ENCODE data around the gene C2orf15. TPM values are rescaled to one million over a fixed set of nuclear protein-coding genes. Genes with fewer than 3 reads are reported as not detected.
"Not testable (repeated sequence)": the region's sequence is repeated elsewhere in the genome, so short reads cannot be mapped to it uniquely, and the experiment has no call there.

The C2orf15 gene
- total and polyA plus RNA-seq, 2 donors (not counting 1 experiment from before 2014, with no cell fraction given) = 1.0 to 1.1 TPM

- H3K9me3 ChIP-seq (ENCODE audit: control extremely low read depth in 1 of 3, control insufficient read depth in 2 of 3, insufficient read depth in 1 of 3, low read length in 2 of 3); H3K27me3 Mint-ChIP-seq; ATAC-seq (ENCODE audit: low read depth); H3K9me3 Mint-ChIP-seq (ENCODE audit: insufficient read depth); H3K9ac ChIP-seq (ENCODE audit: low read length); DNase-seq; intact Hi-C loops (cut with micrococcal nuclease); H3K27ac Mint-ChIP-seq; H3K27ac ChIP-seq (ENCODE audit: low read length in 2 of 2); H4K20me1 ChIP-seq (ENCODE audit: control insufficient read depth, insufficient read depth, low read length, poor library complexity, severe bottlenecking); POLR2A ChIA-PET; H3K4me3 Mint-ChIP-seq; H3K27me3 ChIP-seq (replicated peaks in 1 of 4; ENCODE audit: control extremely low read depth in 1 of 4, control insufficient read depth in 3 of 4, insufficient read depth in 4 of 4, low read length in 3 of 4); H3K4me3 ChIP-seq (ENCODE audit: control extremely low read depth in 1 of 5, extremely low read depth in 1 of 5, insufficient read depth in 1 of 5, low read depth in 2 of 5, low read length in 4 of 5); H3K4me1 ChIP-seq (ENCODE audit: control insufficient read depth in 2 of 2, insufficient read depth in 2 of 2, low read length in 2 of 2); H3K4me2 ChIP-seq (replicated peaks; ENCODE audit: low read depth, low read length, poor library complexity, severe bottlenecking); H3K36me3 ChIP-seq (replicated peaks in 1 of 2; ENCODE audit: control extremely low read depth in 1 of 2, control insufficient read depth in 1 of 2, extremely low read depth in 1 of 2, insufficient read depth in 2 of 2, low read length in 1 of 2); H2AFZ ChIP-seq (ENCODE audit: insufficient read depth, low read depth, low read length, poor library complexity, severe bottlenecking); H3K4me1 Mint-ChIP-seq: not testable (repeated sequence)
- H3K79me2 ChIP-seq (ENCODE audit: control insufficient read depth, insufficient read depth, low read length) = peaks cover 13% of the 10 kb centered on the region
- CTCF ChIA-PET = interaction anchor here (1.0 kb wide), 1 partner anchor 202 kb away, joined by 3 read pairs; the partner anchor contains the start of gene EIF5B
- 100% methylated on average over 2 of the region's 2 CpGs for WGBS (ENCODE audit: insufficient coverage)
Measured at GRCh38 chr2:99135044-99135556, 6.4 kb upstream of the C2orf15 start.

GRCh38 chr2:99139003-99139402 lies 2.5 kb upstream of the C2orf15 start:
- POLR2A ChIA-PET = no interaction called here
- H3K27ac ChIP-seq (ENCODE audit: low read length in 2 of 2) = no peak overlapping the region
- Mint-ChIP-seq H3K4me1 (peaks cover 25% of the 10 kb centered on the region), H3K27me3 (no peaks in the 10 kb centered on the region), H3K4me3 (no peak overlapping the region), H3K27ac (no peak overlapping the region), H3K9me3 (ENCODE audit: insufficient read depth) (peaks cover 2% of the 10 kb centered on the region)
- H3K79me2 ChIP-seq (ENCODE audit: control insufficient read depth, insufficient read depth, low read length) = peaks cover 18% of the 10 kb centered on the region
- H3K9me3 ChIP-seq (ENCODE audit: control extremely low read depth in 1 of 3, control insufficient read depth in 2 of 3, insufficient read depth in 1 of 3, low read length in 2 of 3) = peaks cover 0 to 6% (median 1%) of the 10 kb centered on the region in 3 donors
- H2AFZ ChIP-seq (ENCODE audit: insufficient read depth, low read depth, low read length, poor library complexity, severe bottlenecking) = no peak overlapping the region
- WGBS (ENCODE audit: insufficient coverage) = 100% methylated on average over 1 of the region's 4 CpGs
- TF ChIP-seq CTCF (IDR thresholded peaks at IDR 0.05) (no peak), EZH2 (IDR thresholded peaks at IDR 0.05; ENCODE audit: borderline replicate concordance, insufficient read depth, low read depth, low read length, poor library complexity, severe bottlenecking) (no peak)
- no peak overlapping the region for H3K4me2 ChIP-seq (replicated peaks; ENCODE audit: low read depth, low read length, poor library complexity, severe bottlenecking)
- H3K36me3 ChIP-seq (replicated peaks in 1 of 2; ENCODE audit: control extremely low read depth in 1 of 2, control insufficient read depth in 1 of 2, extremely low read depth in 1 of 2, insufficient read depth in 2 of 2, low read length in 1 of 2) = no peaks in the 10 kb centered on the region
- intact Hi-C loops (cut with micrococcal nuclease) = no loop called here
- ATAC-seq (ENCODE audit: low read depth) = no peak
- H3K4me3 ChIP-seq (ENCODE audit: control extremely low read depth in 1 of 5, extremely low read depth in 1 of 5, insufficient read depth in 1 of 5, low read depth in 2 of 5, low read length in 4 of 5) = no peak overlapping the region
- no peak for DNase-seq
- no peak overlapping the region for H3K9ac ChIP-seq (ENCODE audit: low read length)
- no peaks in the 10 kb centered on the region for H4K20me1 ChIP-seq (ENCODE audit: control insufficient read depth, insufficient read depth, low read length, poor library complexity, severe bottlenecking)
- CTCF ChIA-PET = no interaction called here
- peaks cover 12 to 13% of the 10 kb centered on the region in 2 donors for H3K4me1 ChIP-seq (ENCODE audit: control insufficient read depth in 2 of 2, insufficient read depth in 2 of 2, low read length in 2 of 2)
- H3K27me3 ChIP-seq (replicated peaks in 1 of 4; ENCODE audit: control extremely low read depth in 1 of 4, control insufficient read depth in 3 of 4, insufficient read depth in 4 of 4, low read length in 3 of 4) = no peaks in the 10 kb centered on the region

Measured in B cell (primary cell).